Epithelial cell of proximal tubule (primary cell): Measurements from ENCODE around the gene SPX. TPM values are rescaled to one million over a fixed set of nuclear protein-coding genes. Genes with fewer than 3 reads are reported as not detected.

Experiments
- DNase-seq: peaks from one replicate; pipeline ENCODE4 v3.0.0-alpha.2; 2011; ENCODE audit warnings: low read depth
- H3K4me3 ChIP-seq: 2 replicates; pipeline ENCODE4 v1.5.1; 2011; ENCODE audit warnings: low read depth, mild to moderate bottlenecking, low read length
- total RNA-seq: library from RNA; depleted of rRNA; stranded (reverse); fragments of >200 nt; gene quantifications from 2 replicates; pipeline ENCODE4 v1.2.3, GENCODE V29; 2015
- TF ChIP-seq, protein P1 (sequence below): conservative IDR thresholded peaks from 2 replicates; pipeline ENCODE4 v1.5.1; 2012; ENCODE audit warnings: low read depth, mild to moderate bottlenecking, low read length

Gene SPX
- total RNA-seq, 1 donor from 2014 or later: 2.1 TPM

DNA sequence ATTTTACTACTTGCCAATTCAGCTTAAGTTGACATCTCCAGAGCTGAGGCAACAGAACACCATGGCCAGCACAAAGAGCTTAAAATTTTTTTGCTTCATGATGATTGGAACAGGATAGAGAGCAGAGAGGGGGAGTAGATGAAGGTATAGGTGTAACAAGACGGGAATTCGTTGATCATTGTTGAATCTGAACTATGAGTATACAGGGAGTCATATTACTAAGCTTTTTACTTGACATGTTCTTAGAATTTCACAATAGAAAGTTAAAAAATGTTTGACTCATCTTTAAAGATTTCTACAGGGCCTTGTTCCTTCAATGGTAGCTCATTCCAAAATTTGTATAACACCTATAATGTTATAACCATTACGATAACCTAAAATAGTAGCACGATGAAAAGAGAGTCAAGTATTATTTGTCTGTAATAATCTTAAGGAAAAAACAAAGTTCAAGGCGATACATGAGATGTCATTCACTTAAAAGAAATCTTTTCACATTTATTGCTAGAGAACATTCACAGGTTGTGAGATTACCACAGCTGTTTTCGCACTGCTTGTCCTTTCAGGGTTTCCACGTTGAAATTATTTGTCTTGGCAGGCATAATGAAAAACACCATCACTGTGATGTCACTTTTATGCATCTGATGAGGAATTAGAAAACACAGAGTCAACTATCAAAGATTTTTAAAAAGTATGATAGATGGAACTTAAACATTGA lies 33.9 kb downstream of the SPX start:
- peak; percentile 80 for DNase-seq
- no peak overlapping the region for H3K4me3 ChIP-seq
- TF ChIP-seq, protein P1, sequence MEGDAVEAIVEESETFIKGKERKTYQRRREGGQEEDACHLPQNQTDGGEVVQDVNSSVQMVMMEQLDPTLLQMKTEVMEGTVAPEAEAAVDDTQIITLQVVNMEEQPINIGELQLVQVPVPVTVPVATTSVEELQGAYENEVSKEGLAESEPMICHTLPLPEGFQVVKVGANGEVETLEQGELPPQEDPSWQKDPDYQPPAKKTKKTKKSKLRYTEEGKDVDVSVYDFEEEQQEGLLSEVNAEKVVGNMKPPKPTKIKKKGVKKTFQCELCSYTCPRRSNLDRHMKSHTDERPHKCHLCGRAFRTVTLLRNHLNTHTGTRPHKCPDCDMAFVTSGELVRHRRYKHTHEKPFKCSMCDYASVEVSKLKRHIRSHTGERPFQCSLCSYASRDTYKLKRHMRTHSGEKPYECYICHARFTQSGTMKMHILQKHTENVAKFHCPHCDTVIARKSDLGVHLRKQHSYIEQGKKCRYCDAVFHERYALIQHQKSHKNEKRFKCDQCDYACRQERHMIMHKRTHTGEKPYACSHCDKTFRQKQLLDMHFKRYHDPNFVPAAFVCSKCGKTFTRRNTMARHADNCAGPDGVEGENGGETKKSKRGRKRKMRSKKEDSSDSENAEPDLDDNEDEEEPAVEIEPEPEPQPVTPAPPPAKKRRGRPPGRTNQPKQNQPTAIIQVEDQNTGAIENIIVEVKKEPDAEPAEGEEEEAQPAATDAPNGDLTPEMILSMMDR: no peak

- no peak overlapping the region for H3K4me3 ChIP-seq
- no peak for DNase-seq
- TF ChIP-seq, protein P1: peak; percentile 10
These were observed 35.1 kb downstream of the SPX start for GRCh38 chr12:21561158-21561557.

DNA sequence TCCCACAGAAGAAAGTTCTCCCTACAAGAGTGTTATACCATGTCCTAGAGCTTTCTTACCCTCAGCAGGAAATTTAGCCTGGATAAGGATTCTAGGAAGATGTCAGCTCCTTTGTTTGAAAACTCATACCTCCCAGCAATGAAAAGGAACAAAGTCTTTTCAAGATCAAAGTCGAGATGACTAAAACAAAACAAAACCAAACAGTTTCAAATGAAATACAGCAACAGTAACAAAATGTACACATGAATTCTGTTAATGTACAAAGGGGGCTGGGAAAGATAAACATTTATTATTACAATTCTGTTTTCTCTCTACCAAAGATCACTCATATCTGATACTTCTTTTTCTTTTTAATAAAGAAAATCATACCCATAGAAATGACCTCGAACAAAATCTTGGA lies 36.8 kb downstream of the SPX start:
- no peak overlapping the region for H3K4me3 ChIP-seq
- TF ChIP-seq, protein P1: no peak
- no peak for DNase-seq

GRCh38 chr12:21566223-21566906 lies 40.3 kb downstream of the SPX start:
- no peak overlapping the region for H3K4me3 ChIP-seq
- TF ChIP-seq, protein P1: no peak
- DNase-seq: peak; percentile 94

DNA sequence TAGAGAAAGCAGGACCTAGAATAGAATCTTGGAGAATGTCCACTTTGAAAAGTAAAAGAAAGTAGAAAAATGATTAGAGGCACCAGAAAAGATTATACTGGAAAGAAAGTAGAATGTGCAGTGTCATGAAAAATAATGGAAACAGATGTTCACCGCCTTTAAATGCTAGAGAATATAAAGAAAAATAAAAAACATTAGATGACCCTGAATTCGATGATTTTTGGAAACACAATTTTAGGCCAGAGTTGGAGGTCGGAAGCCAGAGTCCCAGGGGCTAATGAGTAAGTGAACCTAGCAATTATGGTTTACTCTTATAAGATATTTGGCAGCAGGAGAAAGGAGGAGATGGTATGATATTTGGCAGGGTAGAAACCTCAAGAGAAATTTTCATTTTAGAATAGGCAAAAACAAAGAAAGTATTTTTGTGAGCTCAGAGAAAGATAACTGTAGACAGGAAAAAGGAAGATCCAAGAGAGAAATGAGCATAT lies 40.9 kb downstream of the SPX start:
- TF ChIP-seq, protein P1: no peak
- no peak overlapping the region for H3K4me3 ChIP-seq
- DNase-seq: no peak

DNA sequence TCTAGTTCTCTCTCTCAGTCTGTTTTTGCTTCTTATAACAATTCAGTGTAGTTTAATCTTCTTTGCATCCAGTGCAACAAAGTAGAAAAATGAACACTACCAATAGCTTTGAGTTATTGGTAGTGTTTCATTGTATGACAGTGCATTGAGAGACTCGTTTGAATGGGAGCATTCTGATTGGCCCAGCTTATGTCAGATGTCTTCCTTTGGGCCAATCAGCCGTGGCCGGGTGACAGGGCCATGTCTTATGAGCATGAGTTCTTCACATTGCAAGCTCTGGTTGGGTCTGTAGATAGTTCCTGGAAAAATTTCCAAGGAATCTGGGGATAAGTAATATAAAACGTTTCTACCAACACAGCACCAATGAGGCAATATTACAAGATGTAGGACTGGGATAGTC lies 42.0 kb downstream of the SPX start:
- TF ChIP-seq, protein P1: no peak
- DNase-seq: no peak
- H3K4me3 ChIP-seq: no peak overlapping the region
